Transverse colon (tissue), 4 donors: ENCODE measurements around the gene TDRD10. TPM values are rescaled to one million over a fixed set of nuclear protein-coding genes. Genes with fewer than 3 reads are reported as not detected.

ENCODE experiments used
- DNase-seq: peaks from one replicate; pipeline ENCODE4 v3.0.0-alpha.2; 2019
- H3K27ac ChIP-seq, 4 donors: fragments of 200-600 bp; sonication (generic); 2 replicates each; pipeline ENCODE4 v1.5.1; 2016 to 2018; ENCODE audit warnings: inconsistent platforms in 4 of 4
- H3K27me3 ChIP-seq: fragments of 200-600 bp; sonication (generic); 2 replicates; pipeline ENCODE4 v1.5.1; 2017; ENCODE audit warnings: inconsistent platforms
- H3K36me3 ChIP-seq, 4 donors: fragments of 200-600 bp; sonication (generic); 2 replicates each; pipeline ENCODE4 v1.5.1; 2017 to 2019; ENCODE audit warnings: inconsistent platforms in 4 of 4
- H3K4me1 ChIP-seq, 4 donors: fragments of 200-600 bp; sonication (generic); 2 replicates each; pipeline ENCODE4 v1.5.1; 2017 to 2020; ENCODE audit warnings: inconsistent platforms in 4 of 4
- H3K4me3 ChIP-seq, 4 donors: fragments of 200-600 bp; sonication (generic); 1 replicate in 1 of 4; 2 replicates in 3 of 4; pipeline versions ENCODE4 v1.5.1 to v1.6.1; 2017 to 2019; ENCODE audit warnings: inconsistent platforms in 4 of 4
- H3K9me3 ChIP-seq, 2 donors: fragments of 200-600 bp; sonication (generic); 2 replicates each; pipeline ENCODE4 v1.5.1; 2017 to 2019; ENCODE audit warnings: inconsistent platforms in 2 of 2
- CTCF ChIP-seq, 5 experiments: fragments of 200-600 bp in 3 of 5; fragments of 450-650 bp in 2 of 5; sonication (generic) in 3 of 5; IDR thresholded peaks; 1 replicate in 2 of 5; 2 replicates in 3 of 5; pipeline ENCODE4 v1.5.1; 2016 to 2017; ENCODE audit warnings: antibody characterized with exemption in 5 of 5, inconsistent platforms in 3 of 5, mild to moderate bottlenecking in 2 of 5, moderate library complexity in 1 of 5
- EP300 ChIP-seq: sonication (generic); formaldehyde crosslinking; IDR thresholded peaks from one replicate; pipeline ENCODE4 v1.6.1; 2017; ENCODE audit warnings: antibody characterized with exemption, low read depth
- POLR2A ChIP-seq: fragments of 450-650 bp; IDR thresholded peaks from one replicate; pipeline ENCODE4 v1.6.1; 2016; ENCODE audit warnings: antibody characterized with exemption, mild to moderate bottlenecking, moderate library complexity
- POLR2AphosphoS5 ChIP-seq, 3 donors: sonication (generic); formaldehyde crosslinking; IDR thresholded peaks; one replicate each; pipeline ENCODE4 v1.6.1; 2016; ENCODE audit warnings: antibody characterized with exemption in 3 of 3
- WGBS, 2 donors: methylation state at CpG; one replicate each; pipeline ENCODE4 v1.1.5; 2018; ENCODE audit warnings: low coverage in 1 of 2; 5-methylcytosine and 5-hydroxymethylcytosine counted together
- in situ Hi-C, 4 donors: fragments of 200-750 bp; cut with MboI; loops; one replicate each; pipeline versions ENCODE4 v1.15.0 to v1.15.1; 2017; ENCODE audit warnings: low sequenced_read_pairs in 3 of 4, low pct_ligation_motif_present in 1 of 4, low pct_unique_long_range_greater_than_20kb in 1 of 4
- intact Hi-C: fragments of 100-400 bp; cut with DNase I; formaldehyde crosslinking; loops from one replicate; pipeline ENCODE4 v1.15.1; 2023; ENCODE audit warnings: low total_unique reads
- total RNA-seq, 4 donors: library from RNA; depleted of rRNA; stranded (reverse); fragments of >200 nt; gene quantifications; one replicate each; pipeline ENCODE4 v1.1.0, GENCODE V29; 2016

The TDRD10 gene
- total RNA-seq, 4 donors from 2014 or later = 0.96 to 3.3 TPM; not detected in 2

- 0 to 15% methylated on average over 4 to 7 of the region's 7 CpGs for WGBS, 2 donors
- in situ Hi-C loops = loop anchor here in 2 of 4 donors (10.0 to 25.0 kb wide), 2 partner anchors 310 to 313 kb away; no protein-coding TSS in a partner anchor
- no peak overlapping the region for H3K27ac ChIP-seq
- no peaks in the 10 kb centered on the region for H3K27me3 ChIP-seq
- H3K4me1 ChIP-seq = no peaks in the 10 kb centered on the region
- TF ChIP-seq POLR2A = no peak
- no peak for TF ChIP-seq EP300
- TF ChIP-seq POLR2AphosphoS5 (IDR thresholded peaks at IDR 0.05) = no peak
- no peak for TF ChIP-seq CTCF (IDR thresholded peaks at IDR 0.05)
- H3K4me3 ChIP-seq = no peak overlapping the region
- intact Hi-C loops = no loop called here
- DNase-seq = no peak
- no peaks in the 10 kb centered on the region for H3K9me3 ChIP-seq
- no peaks in the 10 kb centered on the region for H3K36me3 ChIP-seq
These were observed 72.7 kb downstream of the TDRD10 start for GRCh38 chr1:154574716-154575115.

GRCh38 chr1:154575147-154575927, 73.3 kb downstream of the TDRD10 start:
- Histone ChIP-seq H3K27me3 (no peaks in the 10 kb centered on the region), H3K4me1 (no peaks in the 10 kb centered on the region), H3K9me3 (no peaks in the 10 kb centered on the region), H3K27ac (no peak overlapping the region), H3K36me3 (no peaks in the 10 kb centered on the region), H3K4me3 (no peak overlapping the region)
- no peak for DNase-seq
- 75 to 84% methylated on average over 6 to 10 of the region's 10 CpGs for WGBS, 2 donors
- in situ Hi-C loops (loop anchor here in 1 of 4 donors (10.0 kb wide), 1 partner anchor 309 kb away; no protein-coding TSS in a partner anchor), intact Hi-C loops (no loop called here)
- no peak for TF ChIP-seq POLR2A
- no peak for TF ChIP-seq EP300

GRCh38 chr1:154575951-154576566, 74.0 kb downstream of the TDRD10 start:
- Histone ChIP-seq H3K4me3 (no peak overlapping the region), H3K36me3 (no peaks in the 10 kb centered on the region), H3K27ac (no peak overlapping the region), H3K4me1 (no peaks in the 10 kb centered on the region), H3K9me3 (no peaks in the 10 kb centered on the region), H3K27me3 (no peaks in the 10 kb centered on the region)
- 76 to 80% methylated on average over 2 to 8 of the region's 8 CpGs for WGBS, 2 donors
- no peak for DNase-seq
- in situ Hi-C loops (loop anchor here in 1 of 4 donors (10.0 kb wide), 1 partner anchor 309 kb away; no protein-coding TSS in a partner anchor), intact Hi-C loops (no loop called here)
- TF ChIP-seq POLR2AphosphoS5 (IDR thresholded peaks at IDR 0.05) = no peak
- no peak for TF ChIP-seq CTCF (IDR thresholded peaks at IDR 0.05)
- TF ChIP-seq EP300 = no peak
- TF ChIP-seq POLR2A = no peak

GRCh38 chr1:154577346-154578057, 75.5 kb downstream of the TDRD10 start:
- Histone ChIP-seq H3K4me1 (no peaks in the 10 kb centered on the region), H3K9me3 (no peaks in the 10 kb centered on the region), H3K27me3 (no peaks in the 10 kb centered on the region), H3K4me3 (no peak overlapping the region), H3K27ac (no peak overlapping the region), H3K36me3 (peaks cover 0 to 9% (median 2%) of the 10 kb centered on the region in 4 donors)
- TF ChIP-seq EP300 (no peak), CTCF (IDR thresholded peaks at IDR 0.05) (no peak), POLR2A (no peak), POLR2AphosphoS5 (IDR thresholded peaks at IDR 0.05) (no peak)
- 80% methylated on average over 7 of the region's 7 CpGs; no CpG with 5 or more reads in 1 of the 2 donors for WGBS, 2 donors
- intact Hi-C loops (no loop called here), in situ Hi-C loops (loop anchor here in 1 of 4 donors (10.0 kb wide), 1 partner anchor 307 kb away; no protein-coding TSS in a partner anchor)
- DNase-seq = no peak
